DOHH2 (cell line): Measurements from ENCODE around the gene PEX14.

Experiments used
- H3F3A ChIP-seq: fragments of 200-600 bp; sonication (generic), shearing (Covaris generic); 2 replicates; pipeline ENCODE4 v1.6.0; 2016; ENCODE audit warnings: antibody characterized with exemption, mild to moderate bottlenecking; ENCODE audit not compliant: control insufficient read depth, insufficient read depth
- H3K27ac ChIP-seq: fragments of 200-600 bp; sonication (generic); 2 replicates; pipeline ENCODE4 v1.5.1; 2014; ENCODE audit warnings: low read depth, mild to moderate bottlenecking, low read length, moderate library complexity
- H3K27me3 ChIP-seq: fragments of 200-600 bp; sonication (generic); 2 replicates; pipeline ENCODE4 v1.6.1; 2014; ENCODE audit warnings: mild to moderate bottlenecking, low read length, mixed read lengths; ENCODE audit not compliant: control insufficient read depth
- H3K36me3 ChIP-seq: fragments of 200-600 bp; sonication (generic); 2 replicates; pipeline ENCODE4 v1.6.1; 2014; ENCODE audit warnings: mild to moderate bottlenecking, low read length, moderate library complexity, mixed read lengths; ENCODE audit not compliant: control insufficient read depth
- H3K4me1 ChIP-seq: fragments of 200-600 bp; sonication (generic); 2 replicates; pipeline ENCODE4 v1.6.1; 2014; ENCODE audit warnings: mild to moderate bottlenecking, low read length, mixed read lengths; ENCODE audit not compliant: control insufficient read depth
- H3K4me2 ChIP-seq: fragments of 200-600 bp; sonication (generic); 2 replicates; pipeline ENCODE4 v1.6.0; 2014; ENCODE audit warnings: mild to moderate bottlenecking, low read length, moderate library complexity
- H3K4me3 ChIP-seq: fragments of 200-600 bp; sonication (generic); 2 replicates; pipeline ENCODE4 v1.5.1; 2014; ENCODE audit warnings: mild to moderate bottlenecking, low read length, mixed read lengths
- H3K79me2 ChIP-seq: fragments of 200-600 bp; sonication (generic); 2 replicates; pipeline ENCODE4 v1.6.1; 2014; ENCODE audit warnings: mild to moderate bottlenecking, low read length, mixed read lengths; ENCODE audit not compliant: control insufficient read depth
- H3K9me2 ChIP-seq: fragments of 200-600 bp; sonication (generic); replicated peaks from 2 replicates; pipeline ENCODE4 v1.6.1; 2014; ENCODE audit warnings: mild to moderate bottlenecking, low read length, mixed read lengths; ENCODE audit not compliant: control insufficient read depth
- H3K9me3 ChIP-seq: fragments of 200-600 bp; sonication (generic); 2 replicates; pipeline ENCODE4 v1.6.1; 2014; ENCODE audit warnings: antibody characterized with exemption, low read length, mixed read lengths; ENCODE audit not compliant: control insufficient read depth, insufficient read depth
- H4K20me1 ChIP-seq: fragments of 200-600 bp; sonication (generic); 2 replicates; pipeline ENCODE4 v1.6.0; 2014; ENCODE audit warnings: low read depth, mild to moderate bottlenecking, antibody characterized with exemption, low read length, moderate library complexity; ENCODE audit not compliant: control insufficient read depth, insufficient read depth
- EZH2phosphoT487 ChIP-seq: fragments of 200-600 bp; sonication (generic); IDR thresholded peaks from 2 replicates; pipeline ENCODE4 v1.6.1; 2017; ENCODE audit warnings: borderline replicate concordance, mild to moderate bottlenecking, antibody characterized with exemption, low read length, moderate library complexity, mixed read lengths
- TF ChIP-seq, protein P1 (sequence below): fragments of 200-600 bp; sonication (generic); IDR thresholded peaks from one replicate; pipeline ENCODE4 v1.5.1; 2014; ENCODE audit warnings: antibody characterized with exemption, mild to moderate bottlenecking, low read depth, low read length; ENCODE audit not compliant: poor library complexity, severe bottlenecking

Gene PEX14

DNA sequence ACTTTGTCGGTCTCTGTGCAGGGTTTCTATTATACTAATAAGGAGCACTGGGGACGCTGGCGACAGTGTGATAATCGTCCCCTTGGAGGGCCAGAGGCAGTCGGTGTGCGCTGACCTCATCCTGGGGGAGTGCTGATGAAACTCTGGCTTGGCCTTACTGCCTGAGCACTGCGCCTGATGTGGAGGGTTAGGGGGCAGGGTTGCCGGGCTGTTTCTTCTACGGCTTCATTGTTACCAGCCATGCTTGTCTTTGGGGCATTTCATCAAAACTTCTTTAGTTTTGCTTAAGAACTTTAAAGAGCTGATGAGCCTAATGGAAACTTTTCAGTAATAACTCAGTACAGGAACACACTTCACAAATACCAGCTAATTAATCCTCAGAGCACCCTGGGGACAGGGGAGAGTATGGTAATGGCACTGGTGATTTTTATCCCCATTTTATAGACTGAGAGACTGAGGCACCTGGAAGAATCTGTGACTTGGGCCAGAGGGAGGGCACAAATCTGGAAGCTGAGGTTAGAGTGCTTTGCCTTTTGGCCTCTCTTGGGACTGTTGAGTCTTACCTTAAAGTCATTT, 81.8 kb downstream of the PEX14 start:
- H3K27me3 ChIP-seq = no peaks in the 10 kb centered on the region
- no peaks in the 10 kb centered on the region for H3F3A ChIP-seq
- H4K20me1 ChIP-seq = no peaks in the 10 kb centered on the region
- H3K4me1 ChIP-seq = peaks cover 29% of the 10 kb centered on the region
- no peak overlapping the region for H3K27ac ChIP-seq
- TF ChIP-seq, protein P1, sequence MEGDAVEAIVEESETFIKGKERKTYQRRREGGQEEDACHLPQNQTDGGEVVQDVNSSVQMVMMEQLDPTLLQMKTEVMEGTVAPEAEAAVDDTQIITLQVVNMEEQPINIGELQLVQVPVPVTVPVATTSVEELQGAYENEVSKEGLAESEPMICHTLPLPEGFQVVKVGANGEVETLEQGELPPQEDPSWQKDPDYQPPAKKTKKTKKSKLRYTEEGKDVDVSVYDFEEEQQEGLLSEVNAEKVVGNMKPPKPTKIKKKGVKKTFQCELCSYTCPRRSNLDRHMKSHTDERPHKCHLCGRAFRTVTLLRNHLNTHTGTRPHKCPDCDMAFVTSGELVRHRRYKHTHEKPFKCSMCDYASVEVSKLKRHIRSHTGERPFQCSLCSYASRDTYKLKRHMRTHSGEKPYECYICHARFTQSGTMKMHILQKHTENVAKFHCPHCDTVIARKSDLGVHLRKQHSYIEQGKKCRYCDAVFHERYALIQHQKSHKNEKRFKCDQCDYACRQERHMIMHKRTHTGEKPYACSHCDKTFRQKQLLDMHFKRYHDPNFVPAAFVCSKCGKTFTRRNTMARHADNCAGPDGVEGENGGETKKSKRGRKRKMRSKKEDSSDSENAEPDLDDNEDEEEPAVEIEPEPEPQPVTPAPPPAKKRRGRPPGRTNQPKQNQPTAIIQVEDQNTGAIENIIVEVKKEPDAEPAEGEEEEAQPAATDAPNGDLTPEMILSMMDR = no peak
- TF ChIP-seq EZH2phosphoT487 = no peak
- H3K36me3 ChIP-seq = no peaks in the 10 kb centered on the region
- no peaks in the 10 kb centered on the region for H3K9me3 ChIP-seq
- H3K9me2 ChIP-seq = no peaks in the 10 kb centered on the region
- H3K79me2 ChIP-seq = no peaks in the 10 kb centered on the region
- H3K4me3 ChIP-seq = no peak overlapping the region
- H3K4me2 ChIP-seq = 0 out of 2 replicates have a peak overlapping the region, but pooled peaks have one; percentile 35

DNA sequence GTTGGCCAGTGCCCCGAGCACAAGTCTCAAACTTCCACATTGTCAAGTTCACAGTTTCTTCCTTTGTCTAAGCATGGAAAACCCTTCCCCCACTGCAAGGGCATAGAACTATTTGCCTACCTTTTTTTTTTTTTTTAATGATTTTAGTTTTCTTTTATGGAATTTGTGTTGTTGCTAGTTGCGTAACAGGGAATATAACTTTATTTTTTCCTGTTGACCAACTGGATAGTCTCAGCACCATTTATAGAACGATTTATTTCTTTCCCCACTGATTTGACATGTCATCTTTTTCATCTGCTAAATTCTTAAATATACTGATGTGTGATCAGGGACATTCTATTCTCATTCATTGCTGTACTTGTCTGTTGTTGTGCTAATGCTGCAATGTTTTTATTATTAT, 83.0 kb downstream of the PEX14 start:
- Histone ChIP-seq H3K27me3 (no peaks in the 10 kb centered on the region), H3K9me3 (no peaks in the 10 kb centered on the region), H4K20me1 (no peaks in the 10 kb centered on the region), H3F3A (no peaks in the 10 kb centered on the region), H3K4me3 (no peak overlapping the region), H3K79me2 (no peaks in the 10 kb centered on the region), H3K4me2 (no peak overlapping the region), H3K4me1 (peaks cover 29% of the 10 kb centered on the region), H3K36me3 (no peaks in the 10 kb centered on the region), H3K27ac (no peak overlapping the region), H3K9me2 (no peaks in the 10 kb centered on the region)
- TF ChIP-seq, protein P1 = no peak
- TF ChIP-seq EZH2phosphoT487 = no peak

DNA sequence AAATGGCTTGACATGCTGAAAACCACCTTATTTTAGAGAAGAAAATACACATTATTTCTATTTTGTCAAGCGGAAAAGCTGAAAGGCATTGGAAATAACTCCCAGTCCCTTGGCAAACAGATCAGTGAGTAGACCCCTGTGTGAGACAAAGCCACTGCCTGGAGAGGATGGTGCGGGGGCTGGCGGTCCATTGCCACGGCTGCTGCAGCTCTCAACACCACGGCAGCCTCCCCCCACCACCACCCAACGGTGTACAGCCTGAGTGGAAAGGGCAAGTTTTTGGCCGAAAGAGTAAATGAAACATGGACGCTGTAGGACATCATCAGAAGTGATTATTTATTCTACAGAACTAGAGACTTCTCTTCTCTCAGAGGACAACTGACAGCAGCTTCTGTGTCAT, 84.6 kb downstream of the PEX14 start:
- Histone ChIP-seq H3K4me3 (no peak overlapping the region), H3K27me3 (no peaks in the 10 kb centered on the region)

More for the DNA sequence above, 84.6 kb downstream of the PEX14 start:
- H3F3A ChIP-seq = 0 out of 2 replicates have a peak, but pooled peaks cover 3% of the 10 kb centered on the region
- TF ChIP-seq, protein P1 = no peak
- TF ChIP-seq EZH2phosphoT487 = no peak
- H3K36me3 ChIP-seq = no peaks in the 10 kb centered on the region
- H3K9me2 ChIP-seq = no peaks in the 10 kb centered on the region
- H3K4me2 ChIP-seq = no peak overlapping the region
- no peak overlapping the region for H3K27ac ChIP-seq
- peaks cover 26% of the 10 kb centered on the region for H3K4me1 ChIP-seq
- no peaks in the 10 kb centered on the region for H3K9me3 ChIP-seq
- no peaks in the 10 kb centered on the region for H4K20me1 ChIP-seq
- no peaks in the 10 kb centered on the region for H3K79me2 ChIP-seq
